Measurements from ENCODE around the gene KCNIP1.

KCNIP1 gene

GRCh38 chr5:170631466-170632195 is 127.8 kb downstream of the KCNIP1 start:
- no peak overlapping the region for H3K4me3 ChIP-seq (ENCODE audit: low read depth, low read length)
- TF ChIP-seq CTCF (IDR thresholded peaks at IDR 0.05; ENCODE audit: insufficient read depth, low read depth, low read length, missing control alignments) = no peak
- DNase-seq (ENCODE audit: low read depth) = no peak

- H3K4me3 ChIP-seq (ENCODE audit: low read depth, low read length) = no peak overlapping the region
- no peak for DNase-seq (ENCODE audit: low read depth)
- TF ChIP-seq CTCF (IDR thresholded peaks at IDR 0.05; ENCODE audit: insufficient read depth, low read depth, low read length, missing control alignments) = peak; percentile 1
Measured at GRCh38 chr5:170632266-170632984, 128.6 kb downstream of the KCNIP1 start.

- DNase-seq (ENCODE audit: low read depth) = peak; percentile 32
- no peak overlapping the region for H3K4me3 ChIP-seq (ENCODE audit: low read depth, low read length)
- TF ChIP-seq CTCF (IDR thresholded peaks at IDR 0.05; ENCODE audit: insufficient read depth, low read depth, low read length, missing control alignments) = peak; percentile 89
Measured at GRCh38 chr5:170632985-170633234, 129.1 kb downstream of the KCNIP1 start.

GRCh38 chr5:170633235-170634081 is 129.6 kb downstream of the KCNIP1 start:
- no peak overlapping the region for H3K4me3 ChIP-seq (ENCODE audit: low read depth, low read length)
- no peak for DNase-seq (ENCODE audit: low read depth)
- no peak for TF ChIP-seq CTCF (IDR thresholded peaks at IDR 0.05; ENCODE audit: insufficient read depth, low read depth, low read length, missing control alignments)

- no peak for DNase-seq (ENCODE audit: low read depth)
- TF ChIP-seq CTCF (IDR thresholded peaks at IDR 0.05; ENCODE audit: insufficient read depth, low read depth, low read length, missing control alignments) = no peak
- no peak overlapping the region for H3K4me3 ChIP-seq (ENCODE audit: low read depth, low read length)
Measured at GRCh38 chr5:170634256-170634990, 130.6 kb downstream of the KCNIP1 start.

- DNase-seq (ENCODE audit: low read depth) = no peak
- no peak overlapping the region for H3K4me3 ChIP-seq (ENCODE audit: low read depth, low read length)
- no peak for TF ChIP-seq CTCF (IDR thresholded peaks at IDR 0.05; ENCODE audit: insufficient read depth, low read depth, low read length, missing control alignments)
Measured at GRCh38 chr5:170635706-170636105, 131.9 kb downstream of the KCNIP1 start.

Measured in GM12865 (cell line).